SK-N-MC (cell line): ENCODE results near the gene MYH13.

Experiments used
- DNase-seq: peaks from one replicate; pipeline ENCODE4 v3.0.0-alpha.2; 2011; ENCODE audit warnings: low read depth, low spot score
- H3K27ac ChIP-seq: fragments of 200-600 bp; sonication (generic); 2 replicates; pipeline ENCODE4 v1.5.1; 2016; ENCODE audit warnings: mixed run types
- H3K36me3 ChIP-seq: fragments of 200-600 bp; sonication (generic); 2 replicates; pipeline ENCODE4 v1.6.1; 2017; ENCODE audit warnings: antibody characterized with exemption, low read length, mixed read lengths; ENCODE audit not compliant: insufficient read depth
- H3K4me3 ChIP-seq: fragments of 200-600 bp; sonication (generic); 2 replicates; pipeline ENCODE4 v1.5.1; 2016
- H3K9ac ChIP-seq: fragments of 200-600 bp; sonication (generic); 2 replicates; pipeline ENCODE4 v1.8.0; 2017; ENCODE audit warnings: mixed run types, mixed read lengths; ENCODE audit not compliant: insufficient read length
- H3K9me3 ChIP-seq: fragments of 200-600 bp; sonication (generic); 2 replicates; pipeline ENCODE4 v1.6.1; 2017; ENCODE audit warnings: low read depth, mild to moderate bottlenecking, antibody characterized with exemption, low read length, moderate library complexity, mixed read lengths
- EZH2 ChIP-seq: fragments of 200-600 bp; sonication (generic); IDR thresholded peaks from one replicate; pipeline ENCODE4 v1.6.1; 2017; ENCODE audit warnings: antibody characterized with exemption
- FOXP2 ChIP-seq: optimal IDR thresholded peaks from 2 replicates; pipeline ENCODE3; 2011; ENCODE audit warnings: mild to moderate bottlenecking, moderate library complexity; ENCODE audit not compliant: insufficient read depth; ENCODE audit errors: extremely low read length, control extremely low read depth
- POLR2AphosphoS5 ChIP-seq: IDR thresholded peaks from 2 replicates; pipeline ENCODE4 v1.6.1; 2012; ENCODE audit warnings: mild to moderate bottlenecking, low read depth, low read length, borderline replicate concordance

Gene MYH13

DNA sequence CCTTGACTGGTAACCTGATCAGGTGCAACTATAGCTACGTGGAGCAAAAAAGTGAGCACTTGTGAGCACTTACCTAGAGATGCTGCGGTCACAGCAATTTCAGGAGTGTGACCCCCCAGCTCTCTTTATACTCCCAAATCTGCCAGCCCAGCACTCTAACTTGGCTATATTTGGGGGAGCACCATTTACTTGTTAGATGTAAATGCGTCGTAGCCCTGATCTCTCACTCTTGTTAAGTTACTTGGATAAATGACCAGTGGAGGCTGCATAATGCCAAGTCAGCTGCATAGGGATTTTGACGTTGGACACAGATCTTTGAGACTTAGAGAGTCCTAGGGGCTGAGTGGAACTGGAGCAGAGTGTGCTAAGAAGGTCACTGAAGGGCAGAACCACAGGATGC lies at the start of gene MYH13:
Gene MYH13 (minus strand): TSS at position 101 of the 400 bp plus-strand sequence. CDS start 8,476 bp downstream, outside the sequence.
- Histone ChIP-seq H3K27ac (no peak within 1 kb of the TSS), H3K9ac (no peak within 1 kb of the TSS), H3K36me3 (no peaks in the 10 kb centered on the region), H3K9me3 (no peaks in the 10 kb centered on the region), H3K4me3 (no peak within 1 kb of the TSS)
- no peak for DNase-seq
- TF ChIP-seq POLR2AphosphoS5 (no peak), EZH2 (no peak), FOXP2 (no peak)

- Histone ChIP-seq H3K27ac (no peak within 1 kb of the TSS), H3K4me3 (no peak within 1 kb of the TSS), H3K9ac (no peak within 1 kb of the TSS), H3K36me3 (no peaks in the 10 kb centered on the region), H3K9me3 (no peaks in the 10 kb centered on the region)
- no peak for DNase-seq
- no peak for TF ChIP-seq EZH2
- TF ChIP-seq FOXP2 = no peak
- no peak for TF ChIP-seq POLR2AphosphoS5
Measured at GRCh38 chr17:10421900-10422542, 49.2 kb upstream of the MYH13 start, which contains the start of gene MYH8. Gene MYH8, minus strand, starts transcription at chr17:10421950. Its CDS starts 1,723 bp downstream, at chr17:10420227.

- Histone ChIP-seq H3K4me3 (no peak overlapping the region), H3K9ac (no peak overlapping the region), H3K36me3 (no peaks in the 10 kb centered on the region), H3K27ac (no peak overlapping the region), H3K9me3 (no peaks in the 10 kb centered on the region)
- DNase-seq = no peak
- TF ChIP-seq POLR2AphosphoS5 (no peak), EZH2 (no peak), FOXP2 (no peak)
Measured at GRCh38 chr17:10421211-10421610, 48.4 kb upstream of the MYH13 start.

DNA sequence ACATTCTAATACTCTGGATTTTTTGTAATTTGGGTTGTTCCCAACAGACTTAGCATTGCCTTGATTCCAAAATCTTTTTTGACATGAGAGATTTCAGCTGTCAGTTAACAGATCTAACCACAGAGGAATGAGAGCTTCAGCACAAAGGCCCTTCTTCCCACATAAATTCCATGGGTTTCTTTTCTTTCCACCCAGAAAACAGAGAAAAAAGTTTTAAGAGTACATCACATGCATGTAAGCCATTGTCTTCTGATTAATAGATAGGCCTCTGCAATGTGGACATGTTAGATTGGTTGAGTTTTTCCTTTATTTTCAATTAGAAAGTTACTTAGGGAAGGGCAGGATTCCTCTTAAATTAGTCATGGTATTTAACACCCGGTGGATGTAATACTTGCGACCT lies 48.0 kb upstream of the MYH13 start:
- Histone ChIP-seq H3K9me3 (no peaks in the 10 kb centered on the region), H3K9ac (no peak overlapping the region), H3K27ac (no peak overlapping the region), H3K4me3 (no peak overlapping the region), H3K36me3 (no peaks in the 10 kb centered on the region)
- no peak for DNase-seq
- TF ChIP-seq POLR2AphosphoS5 (no peak), FOXP2 (no peak)

GRCh38 chr17:10417431-10417830 lies 44.6 kb upstream of the MYH13 start:
- Histone ChIP-seq H3K36me3 (no peaks in the 10 kb centered on the region), H3K9me3 (no peaks in the 10 kb centered on the region), H3K9ac (no peak overlapping the region), H3K27ac (no peak overlapping the region), H3K4me3 (no peak overlapping the region)
- TF ChIP-seq EZH2 = no peak
- TF ChIP-seq FOXP2 = no peak
- no peak for DNase-seq

- H3K36me3 ChIP-seq = no peaks in the 10 kb centered on the region
- H3K4me3 ChIP-seq = no peak overlapping the region
- no peak overlapping the region for H3K9ac ChIP-seq
- no peak overlapping the region for H3K27ac ChIP-seq
- no peaks in the 10 kb centered on the region for H3K9me3 ChIP-seq
- DNase-seq = no peak
- TF ChIP-seq FOXP2 = no peak
- no peak for TF ChIP-seq EZH2
- TF ChIP-seq POLR2AphosphoS5 = no peak
Measured at GRCh38 chr17:10415161-10415560, 42.4 kb upstream of the MYH13 start.

DNA sequence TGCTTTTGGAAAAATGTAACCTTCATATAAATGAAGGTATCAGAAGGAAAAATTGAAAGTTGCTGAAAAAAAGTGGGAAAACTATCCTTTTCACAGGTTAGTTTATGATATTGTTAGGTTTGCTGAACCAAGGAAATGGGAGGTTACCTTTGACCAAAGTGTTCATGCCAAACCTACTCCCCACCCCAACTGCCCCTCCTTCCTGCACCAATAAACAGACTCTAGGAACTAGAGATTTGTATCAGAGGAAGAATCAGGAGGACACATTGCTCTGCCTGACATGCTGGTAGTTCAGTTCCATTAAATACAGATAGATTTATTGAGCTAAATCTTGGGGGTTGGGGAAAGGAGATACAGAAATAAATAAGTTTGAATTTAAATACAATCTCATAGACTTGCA lies 30.8 kb upstream of the MYH13 start:
- no peaks in the 10 kb centered on the region for H3K36me3 ChIP-seq
- DNase-seq = no peak
- H3K4me3 ChIP-seq = no peak overlapping the region
- no peak overlapping the region for H3K27ac ChIP-seq
- no peaks in the 10 kb centered on the region for H3K9me3 ChIP-seq
- no peak overlapping the region for H3K9ac ChIP-seq
- TF ChIP-seq FOXP2 = no peak
- no peak for TF ChIP-seq POLR2AphosphoS5
- no peak for TF ChIP-seq EZH2

- no peak for TF ChIP-seq EZH2
- no peak for TF ChIP-seq POLR2AphosphoS5
- no peak for TF ChIP-seq FOXP2
Measured at GRCh38 chr17:10398352-10398751, 25.5 kb upstream of the MYH13 start.

More at GRCh38 chr17:10398352-10398751, 25.5 kb upstream of the MYH13 start:
- no peak overlapping the region for H3K9ac ChIP-seq
- H3K9me3 ChIP-seq = no peaks in the 10 kb centered on the region
- H3K36me3 ChIP-seq = no peaks in the 10 kb centered on the region
- H3K4me3 ChIP-seq = no peak overlapping the region
- no peak overlapping the region for H3K27ac ChIP-seq
- no peak for DNase-seq
